CD14-positive monocyte (primary cell): ENCODE results near the gene NPAS3. TPM values are rescaled to one million over a fixed set of nuclear protein-coding genes. Genes with fewer than 3 reads are reported as not detected.

Experiments used
- DNase-seq, 3 donors: peaks; one replicate each; pipeline ENCODE4 v3.0.0-alpha.2; 2011 to 2022
- H2AFZ ChIP-seq: 2 replicates; pipeline ENCODE4 v1.6.0; 2012; ENCODE audit warnings: mild to moderate bottlenecking, low read depth, low read length, inconsistent platforms; ENCODE audit not compliant: insufficient read depth, poor library complexity, severe bottlenecking
- H3K27ac ChIP-seq, 2 donors: 1 replicate in 1 of 2; 2 replicates in 1 of 2; pipeline ENCODE4 v1.5.1; 2012 to 2013; ENCODE audit warnings: low read length in 2 of 2, control low read depth in 1 of 2, inconsistent platforms in 1 of 2, low read depth in 1 of 2, mild to moderate bottlenecking in 1 of 2
- H3K27me3 ChIP-seq, 2 donors: one replicate each; pipeline versions ENCODE4 v1.6.0 to v1.6.1; 2011 to 2013; ENCODE audit warnings: low read length in 2 of 2; ENCODE audit not compliant: control insufficient read depth in 2 of 2, insufficient read depth in 2 of 2
- H3K36me3 ChIP-seq, 2 donors: replicated peaks in 1 of 2; 1 replicate in 1 of 2; 2 replicates in 1 of 2; pipeline versions ENCODE4 v1.5.1 to v1.6.1; 2012 to 2013; ENCODE audit warnings: low read length in 2 of 2, control low read depth in 1 of 2, inconsistent platforms in 1 of 2, mild to moderate bottlenecking in 1 of 2; ENCODE audit not compliant: insufficient read depth in 2 of 2, control insufficient read depth in 1 of 2
- H3K4me1 ChIP-seq, 2 donors: 1 replicate in 1 of 2; 2 replicates in 1 of 2; pipeline versions ENCODE4 v1.5.1 to v1.6.1; 2012 to 2013; ENCODE audit warnings: low read length in 2 of 2, control low read depth in 1 of 2, inconsistent platforms in 1 of 2, mild to moderate bottlenecking in 1 of 2, moderate library complexity in 1 of 2; ENCODE audit not compliant: insufficient read depth in 2 of 2, control insufficient read depth in 1 of 2
- H3K4me2 ChIP-seq: replicated peaks from 2 replicates; pipeline ENCODE3; 2012; ENCODE audit warnings: low read length, moderate library complexity, mild to moderate bottlenecking; ENCODE audit not compliant: poor library complexity, severe bottlenecking; ENCODE audit errors: extremely low read depth
- H3K4me3 ChIP-seq, 3 experiments: fragments of 200-600 bp in 1 of 3; sonication (generic) in 1 of 3; replicated peaks in 1 of 3; 1 replicate in 2 of 3; 2 replicates in 1 of 3; pipeline ENCODE4 v1.5.1; 2011 to 2013; ENCODE audit warnings: low read length in 3 of 3, mild to moderate bottlenecking in 3 of 3, control low read depth in 2 of 3, low read depth in 2 of 3, inconsistent platforms in 1 of 3, moderate library complexity in 1 of 3
- H3K79me2 ChIP-seq: 2 replicates; pipeline ENCODE4 v1.6.0; 2012; ENCODE audit warnings: mild to moderate bottlenecking, control low read depth, inconsistent platforms, low read length, moderate library complexity; ENCODE audit not compliant: insufficient read depth
- H3K9ac ChIP-seq: 2 replicates; pipeline ENCODE4 v1.6.0; 2017; ENCODE audit warnings: low read length, mild to moderate bottlenecking; ENCODE audit not compliant: insufficient read depth, poor library complexity, severe bottlenecking
- H3K9me3 ChIP-seq, 2 donors: replicated peaks in 1 of 2; 1 replicate in 1 of 2; 2 replicates in 1 of 2; pipeline versions ENCODE4 v1.5.1 to v1.6.1; 2012 to 2013; ENCODE audit warnings: low read length in 2 of 2, control low read depth in 1 of 2; ENCODE audit not compliant: control insufficient read depth in 1 of 2, insufficient read depth in 1 of 2
- H4K20me1 ChIP-seq: 2 replicates; pipeline ENCODE4 v1.6.0; 2012; ENCODE audit warnings: mild to moderate bottlenecking, low read length, control low read depth, moderate library complexity; ENCODE audit not compliant: insufficient read depth
- H3K27ac Mint-ChIP-seq, 7 donors: one replicate each; pipeline ENCODE4 v1.8.0; 2020; ENCODE audit warnings: mild to moderate bottlenecking in 7 of 7, mixed read lengths in 7 of 7, moderate library complexity in 6 of 7, inconsistent platforms in 2 of 7
- H3K27me3 Mint-ChIP-seq, 3 donors: one replicate each; pipeline ENCODE4 v1.8.0; 2021 to 2022; ENCODE audit warnings: low read depth in 3 of 3, mild to moderate bottlenecking in 3 of 3, mixed read lengths in 3 of 3, moderate library complexity in 3 of 3, inconsistent platforms in 1 of 3
- H3K36me3 Mint-ChIP-seq, 2 donors: one replicate each; pipeline ENCODE4 v1.8.0; 2020; ENCODE audit warnings: mixed read lengths in 2 of 2, inconsistent platforms in 1 of 2, mild to moderate bottlenecking in 1 of 2
- H3K4me1 Mint-ChIP-seq: one replicate; pipeline ENCODE4 v1.8.0; 2020; ENCODE audit warnings: mild to moderate bottlenecking, mixed read lengths
- H3K4me3 Mint-ChIP-seq, 2 donors: one replicate each; pipeline ENCODE4 v1.8.0; 2020; ENCODE audit warnings: mild to moderate bottlenecking in 2 of 2, mixed read lengths in 2 of 2, moderate library complexity in 1 of 2
- H3K9me3 Mint-ChIP-seq, 7 donors: one replicate each; pipeline ENCODE4 v1.8.0; 2020 to 2022; ENCODE audit warnings: mixed read lengths in 7 of 7, mild to moderate bottlenecking in 6 of 7, moderate library complexity in 6 of 7, inconsistent platforms in 2 of 7
- CTCF ChIP-seq: fragments of 200-600 bp; IDR thresholded peaks from one replicate; pipeline ENCODE4 v1.8.0; 2022; ENCODE audit warnings: antibody characterized with exemption, mild to moderate bottlenecking
- WGBS: methylation state at CpG from one replicate; pipeline ENCODE4 v1.1.5; 2013; ENCODE audit warnings: missing lambda C conversion rate; ENCODE audit not compliant: insufficient coverage; 5-methylcytosine and 5-hydroxymethylcytosine counted together
- intact Hi-C, 2 donors: fragments of 100-400 bp; cut with micrococcal nuclease; formaldehyde crosslinking; loops; one replicate each; pipeline versions ENCODE4 v1.15.0 to v1.15.1; 2023
- polyA plus RNA-seq, 3 donors: library from polyadenylated mRNA; depleted of rRNA in 1 of 3; unstranded in 2 of 3; stranded (reverse) in 1 of 3; fragments of 300-500 nt in 2 of 3; fragments of >200 nt in 1 of 3; fragmentation: Illumina TruSeq in 2 of 3; gene quantifications; 1 replicate in 2 of 3; 2 replicates in 1 of 3; pipeline ENCODE4 v1.2.3, GENCODE V29; 2012 to 2021

The NPAS3 gene
- polyA plus RNA-seq, 3 donors, result not detected

- H3K27ac Mint-ChIP-seq, result no peak overlapping the region
- Histone ChIP-seq H3K4me1 (no peaks in the 10 kb centered on the region), H3K4me3 (no peak overlapping the region), H3K27ac (no peak overlapping the region), H3K9ac (no peak overlapping the region), H3K36me3 (no peaks in the 10 kb centered on the region), H4K20me1 (no peaks in the 10 kb centered on the region), H3K9me3 (no peaks in the 10 kb centered on the region), H3K79me2 (no peaks in the 10 kb centered on the region), H3K4me2 (no peak overlapping the region), H2AFZ (no peak overlapping the region), H3K27me3 (no peaks in the 10 kb centered on the region)
- H3K36me3 Mint-ChIP-seq, result no peaks in the 10 kb centered on the region
- no peaks in the 10 kb centered on the region for H3K4me1 Mint-ChIP-seq
- H3K4me3 Mint-ChIP-seq, result no peak overlapping the region
- intact Hi-C loops, result no loop called here
- DNase-seq, result no peak
- no peak for TF ChIP-seq CTCF
- H3K27me3 Mint-ChIP-seq, result peaks cover 0 to 4% (median 3%) of the 10 kb centered on the region in 3 donors
- WGBS, result no CpG with 5 or more reads among the region's 5 CpGs
- peaks cover 0 to 3% (median 0%) of the 10 kb centered on the region in 7 donors for H3K9me3 Mint-ChIP-seq
These were observed 913.3 kb downstream of the NPAS3 start for GRCh38 chr14:33851931-33852330.
